ENCODE data around the gene SLC16A2. TPM values are rescaled to one million over a fixed set of nuclear protein-coding genes. Genes with fewer than 3 reads are reported as not detected.

The SLC16A2 gene
- total RNA-seq, 1 experiment from 2014 or later: 8.5 TPM

GRCh38 chrX:74546984-74547383 is 125.7 kb downstream of the SLC16A2 start:
- ATAC-seq: no peak
- no peak overlapping the region for H3K4me3 ChIP-seq (ENCODE audit: low read length)
- no peak overlapping the region for H3K4me2 ChIP-seq (ENCODE audit: low read length)
- intact Hi-C loops (cut with micrococcal nuclease): no loop called here
- no peaks in the 10 kb centered on the region for H3K9me2 ChIP-seq (replicated peaks; ENCODE audit: low read length)
- H3K4me1 ChIP-seq (ENCODE audit: insufficient read depth, low read length): no peaks in the 10 kb centered on the region
- CTCF ChIA-PET: interaction anchor here (0.6 kb wide), 1 partner anchor 27 kb away, joined by 6 read pairs; no protein-coding TSS in a partner anchor
- no peak overlapping the region for H3K9ac ChIP-seq (ENCODE audit: low read length)
- H3F3A ChIP-seq (ENCODE audit: low read length, unreplicated experiment): no peaks in the 10 kb centered on the region
- H3K27me3 ChIP-seq (ENCODE audit: low read length): no peaks in the 10 kb centered on the region
- H3K36me3 ChIP-seq (ENCODE audit: low read depth, low read length): no peaks in the 10 kb centered on the region; the same call in 1 of the 2 replicates
- H3K79me2 ChIP-seq (ENCODE audit: low read length): no peaks in the 10 kb centered on the region
- no TSS peak for BruUV-seq (replicated peaks)
- no peak for DNase-seq
- no peaks in the 10 kb centered on the region for H3K9me3 ChIP-seq (ENCODE audit: low read length)
- no peak overlapping the region for H3K27ac ChIP-seq (ENCODE audit: low read length)
- no peaks in the 10 kb centered on the region for H4K20me1 ChIP-seq (ENCODE audit: low read length)
- POLR2A ChIA-PET (ENCODE audit: unreplicated experiment): interaction anchor here (0.7 kb wide), 1 partner anchor 121 kb away, joined by 3 read pairs; no protein-coding TSS in a partner anchor
- TF ChIP-seq EZH2 (IDR thresholded peaks at IDR 0.05; ENCODE audit: low read length, unreplicated experiment) (no peak), EZH2phosphoT487 (IDR thresholded peaks at IDR 0.05; ENCODE audit: borderline replicate concordance, low read length) (no peak)
- TF ChIP-seq, protein P1, sequence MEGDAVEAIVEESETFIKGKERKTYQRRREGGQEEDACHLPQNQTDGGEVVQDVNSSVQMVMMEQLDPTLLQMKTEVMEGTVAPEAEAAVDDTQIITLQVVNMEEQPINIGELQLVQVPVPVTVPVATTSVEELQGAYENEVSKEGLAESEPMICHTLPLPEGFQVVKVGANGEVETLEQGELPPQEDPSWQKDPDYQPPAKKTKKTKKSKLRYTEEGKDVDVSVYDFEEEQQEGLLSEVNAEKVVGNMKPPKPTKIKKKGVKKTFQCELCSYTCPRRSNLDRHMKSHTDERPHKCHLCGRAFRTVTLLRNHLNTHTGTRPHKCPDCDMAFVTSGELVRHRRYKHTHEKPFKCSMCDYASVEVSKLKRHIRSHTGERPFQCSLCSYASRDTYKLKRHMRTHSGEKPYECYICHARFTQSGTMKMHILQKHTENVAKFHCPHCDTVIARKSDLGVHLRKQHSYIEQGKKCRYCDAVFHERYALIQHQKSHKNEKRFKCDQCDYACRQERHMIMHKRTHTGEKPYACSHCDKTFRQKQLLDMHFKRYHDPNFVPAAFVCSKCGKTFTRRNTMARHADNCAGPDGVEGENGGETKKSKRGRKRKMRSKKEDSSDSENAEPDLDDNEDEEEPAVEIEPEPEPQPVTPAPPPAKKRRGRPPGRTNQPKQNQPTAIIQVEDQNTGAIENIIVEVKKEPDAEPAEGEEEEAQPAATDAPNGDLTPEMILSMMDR (conservative IDR thresholded peaks at IDR 0.05; ENCODE audit: low read depth, low read length): no peak
- H2AFZ ChIP-seq (ENCODE audit: low read length): no peak overlapping the region

DNA sequence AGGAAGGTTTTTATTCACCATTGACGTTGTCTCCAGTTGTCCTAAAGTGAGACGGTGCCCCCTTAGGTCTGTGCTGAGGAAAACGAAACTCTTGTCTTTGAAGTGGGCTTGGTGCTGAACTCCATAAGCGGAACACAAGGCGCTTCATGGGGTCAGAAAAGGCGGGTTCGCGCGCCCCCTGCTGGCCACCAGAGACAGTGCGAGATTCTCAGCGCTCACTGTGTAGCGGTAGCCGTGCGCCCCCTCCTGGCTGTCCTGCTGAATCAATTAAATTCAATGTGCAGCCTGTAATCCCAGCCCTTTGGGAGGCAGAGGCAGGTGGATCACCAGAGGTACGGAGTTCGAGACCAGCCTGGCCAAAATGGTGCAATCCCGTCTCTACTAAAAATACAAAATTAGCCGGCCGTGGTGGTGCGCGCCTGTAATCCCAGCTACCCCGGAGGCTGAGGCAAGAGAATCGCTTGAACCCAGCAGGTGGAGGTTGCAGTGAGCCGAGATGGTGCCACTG is 129.1 kb downstream of the SLC16A2 start:
- intact Hi-C loops (cut with micrococcal nuclease): loop anchor here (1.0 kb wide), 1 partner anchor 167 kb away; no protein-coding TSS in a partner anchor
- Histone ChIP-seq H3K9me2 (replicated peaks; ENCODE audit: low read length) (no peaks in the 10 kb centered on the region), H3F3A (ENCODE audit: low read length, unreplicated experiment) (no peaks in the 10 kb centered on the region), H3K27ac (ENCODE audit: low read length) (no peak overlapping the region), H3K4me3 (ENCODE audit: low read length) (peak overlapping the region; percentile 52; the same call in 1 of the 2 replicates), H3K9ac (ENCODE audit: low read length) (no peak overlapping the region), H3K36me3 (ENCODE audit: low read depth, low read length) (no peaks in the 10 kb centered on the region; the same call in 1 of the 2 replicates), H3K4me1 (ENCODE audit: insufficient read depth, low read length) (no peaks in the 10 kb centered on the region), H3K27me3 (ENCODE audit: low read length) (no peaks in the 10 kb centered on the region), H3K9me3 (ENCODE audit: low read length) (no peaks in the 10 kb centered on the region), H3K4me2 (ENCODE audit: low read length) (peak overlapping the region; percentile 73), H4K20me1 (ENCODE audit: low read length) (no peaks in the 10 kb centered on the region), H3K79me2 (ENCODE audit: low read length) (no peaks in the 10 kb centered on the region), H2AFZ (ENCODE audit: low read length) (peak overlapping the region; percentile 83)
- ChIA-PET CTCF (no interaction called here), POLR2A (ENCODE audit: unreplicated experiment) (no interaction called here)
- TF ChIP-seq, protein P1 (conservative IDR thresholded peaks at IDR 0.05; ENCODE audit: low read depth, low read length): peak; percentile 97
- no peak for TF ChIP-seq EZH2phosphoT487 (IDR thresholded peaks at IDR 0.05; ENCODE audit: borderline replicate concordance, low read length)
- DNase-seq (peak; percentile 79), ATAC-seq (peak; percentile 86)
- no TSS peak for BruUV-seq (replicated peaks)

DNA sequence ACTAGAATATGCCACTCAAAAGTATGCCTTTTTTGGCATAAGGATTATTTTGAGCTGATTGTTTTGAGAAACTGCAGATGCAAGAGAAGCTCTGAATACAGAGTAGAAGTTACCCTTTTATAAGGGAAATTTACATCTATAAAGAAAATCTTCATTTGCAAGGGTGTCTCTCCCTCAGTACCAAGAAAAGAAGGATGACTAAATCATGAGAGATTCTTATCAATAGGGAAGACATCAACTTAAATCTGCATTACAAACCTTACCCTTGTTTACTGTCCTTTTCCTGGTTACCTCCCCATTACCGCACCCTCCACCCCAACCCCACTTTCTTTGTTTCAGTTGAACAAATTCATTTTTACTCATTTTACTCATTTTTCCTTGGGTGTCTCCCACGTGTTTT is 130.6 kb downstream of the SLC16A2 start:
- no peak overlapping the region for H2AFZ ChIP-seq (ENCODE audit: low read length)
- no peaks in the 10 kb centered on the region for H3K79me2 ChIP-seq (ENCODE audit: low read length)
- no peak overlapping the region for H3K4me2 ChIP-seq (ENCODE audit: low read length)
- no peaks in the 10 kb centered on the region for H3K9me2 ChIP-seq (replicated peaks; ENCODE audit: low read length)
- ATAC-seq (no peak), DNase-seq (no peak)
- intact Hi-C loops (cut with micrococcal nuclease): no loop called here
- no peaks in the 10 kb centered on the region for H3F3A ChIP-seq (ENCODE audit: low read length, unreplicated experiment)
- H3K36me3 ChIP-seq (ENCODE audit: low read depth, low read length): no peaks in the 10 kb centered on the region; the same call in 1 of the 2 replicates
- H3K9ac ChIP-seq (ENCODE audit: low read length): no peak overlapping the region
- BruUV-seq (replicated peaks): no TSS peak
- TF ChIP-seq EZH2phosphoT487 (IDR thresholded peaks at IDR 0.05; ENCODE audit: borderline replicate concordance, low read length): no peak
- TF ChIP-seq EZH2 (IDR thresholded peaks at IDR 0.05; ENCODE audit: low read length, unreplicated experiment): no peak
- TF ChIP-seq, protein P1 (conservative IDR thresholded peaks at IDR 0.05; ENCODE audit: low read depth, low read length): no peak
- H3K4me3 ChIP-seq (ENCODE audit: low read length): no peak overlapping the region
- no peak overlapping the region for H3K27ac ChIP-seq (ENCODE audit: low read length)
- ChIA-PET CTCF (no interaction called here), POLR2A (ENCODE audit: unreplicated experiment) (no interaction called here)
- H3K4me1 ChIP-seq (ENCODE audit: insufficient read depth, low read length): no peaks in the 10 kb centered on the region
- no peaks in the 10 kb centered on the region for H3K27me3 ChIP-seq (ENCODE audit: low read length)
- no peaks in the 10 kb centered on the region for H3K9me3 ChIP-seq (ENCODE audit: low read length)
- H4K20me1 ChIP-seq (ENCODE audit: low read length): no peaks in the 10 kb centered on the region

Data from PC-3 (cell line).